Endothelial cell of umbilical vein (primary cell): ENCODE data around the gene ADAMTSL3.

Experiments
- CTCF ChIP-seq, 2 donors: IDR thresholded peaks; 1 replicate in 1 of 2; 2 replicates in 1 of 2; pipeline ENCODE4 v1.5.1; 2011; ENCODE audit warnings: low read length in 2 of 2, mild to moderate bottlenecking in 2 of 2, moderate library complexity in 2 of 2, control low read depth in 1 of 2, inconsistent platforms in 1 of 2, low read depth in 1 of 2; ENCODE audit not compliant: insufficient read depth in 1 of 2; ENCODE audit errors: extremely low read depth in 1 of 2
- EZH2 ChIP-seq: IDR thresholded peaks from 2 replicates; pipeline ENCODE4 v1.6.1; 2012; ENCODE audit warnings: borderline replicate concordance, low read depth, mild to moderate bottlenecking, moderate library complexity, low read length, inconsistent platforms; ENCODE audit not compliant: severe bottlenecking
- FOS ChIP-seq: IDR thresholded peaks from 2 replicates; pipeline ENCODE4 v1.6.1; 2011; ENCODE audit warnings: mild to moderate bottlenecking, low read length, moderate library complexity, borderline replicate concordance; ENCODE audit not compliant: insufficient read depth
- GATA2 ChIP-seq: IDR thresholded peaks from 2 replicates; pipeline ENCODE4 v1.7.0; 2011; ENCODE audit warnings: low read depth, mild to moderate bottlenecking, moderate library complexity, mixed read lengths, low read length; ENCODE audit not compliant: insufficient read length, insufficient read depth
- POLR2A ChIP-seq: IDR thresholded peaks from 2 replicates; pipeline ENCODE4 v1.6.1; 2012; ENCODE audit warnings: low read depth, mild to moderate bottlenecking, control low read depth, low read length
- POLR2AphosphoS5 ChIP-seq: IDR thresholded peaks from 2 replicates; pipeline ENCODE4 v1.6.1; 2012; ENCODE audit warnings: low read depth, mild to moderate bottlenecking, control low read depth, low read length, moderate library complexity; ENCODE audit not compliant: insufficient read depth

- TF ChIP-seq CTCF (IDR thresholded peaks at IDR 0.05; ENCODE audit: extremely low read depth in 1 of 2, insufficient read depth in 1 of 2, low read depth in 1 of 2, low read length in 2 of 2) (no peak), POLR2A (no peak), EZH2 (no peak), GATA2 (no peak), POLR2AphosphoS5 (no peak), FOS (no peak)
Observed at GRCh38 chr15:83769411-83769999, 115.6 kb downstream of the ADAMTSL3 start.
